Activated naive CD4-positive, alpha-beta T cell (primary cell): ENCODE measurements around the gene ARHGEF16.

Experiments used
- DNase-seq, 4 experiments: peaks; one replicate each; lab custom pipeline; 2025; lab: John Stamatoyannopoulos, UW

The ARHGEF16 gene

GRCh38 chr1:3518256-3518655 lies 63.8 kb downstream of the ARHGEF16 start:
- DNase-seq: no peak

GRCh38 chr1:3518756-3519155 lies 64.3 kb downstream of the ARHGEF16 start:
- DNase-seq: no peak

GRCh38 chr1:3519301-3519885 lies 64.9 kb downstream of the ARHGEF16 start:
- DNase-seq: no peak

DNA sequence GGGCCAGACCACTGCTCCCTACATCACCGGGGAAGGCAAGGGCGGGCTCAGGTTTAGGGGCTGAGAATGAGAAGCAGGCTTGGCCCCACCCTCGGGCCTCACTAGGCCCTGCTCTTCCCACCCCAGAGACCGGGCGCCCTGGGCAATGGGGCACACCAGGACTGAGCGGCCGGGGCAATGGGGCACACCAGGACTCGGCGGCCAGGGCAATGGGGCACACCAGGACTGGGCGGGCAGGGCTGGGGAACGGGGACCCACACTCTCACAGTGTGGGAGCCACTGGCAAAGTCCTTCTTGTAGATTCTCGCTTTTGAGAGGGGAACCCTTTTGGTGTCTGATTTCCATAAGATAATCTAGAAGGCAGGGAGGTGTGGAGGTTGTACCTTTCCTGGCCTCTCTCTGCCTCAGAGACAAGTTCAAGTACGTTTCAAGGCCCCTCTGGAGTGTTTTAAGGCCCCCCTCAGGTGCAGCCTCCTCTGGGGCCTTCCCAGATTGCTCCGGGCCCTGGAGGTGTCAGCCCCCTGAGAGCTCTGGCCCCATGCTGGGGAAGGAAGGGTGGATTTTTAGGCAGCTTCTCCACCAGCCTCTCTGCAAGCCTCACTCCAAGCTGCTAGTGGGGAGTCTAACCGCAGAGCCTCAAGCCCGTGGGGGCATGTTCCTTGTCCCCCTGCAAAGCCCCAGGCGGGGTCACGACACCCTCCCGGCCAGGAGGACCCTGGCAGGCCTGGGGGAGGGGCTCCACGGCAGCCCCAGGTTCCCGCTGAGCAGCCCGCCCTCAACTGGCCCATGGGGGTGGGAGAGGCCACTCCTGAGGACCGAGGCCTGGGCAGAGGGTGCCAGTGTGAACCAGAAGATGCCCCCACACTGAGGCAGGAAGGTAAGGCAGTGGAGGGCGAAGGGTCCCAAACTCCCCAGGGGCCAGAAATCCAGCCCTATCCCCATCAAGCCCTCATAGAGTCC lies 66.2 kb downstream of the ARHGEF16 start:
- DNase-seq: no peak

GRCh38 chr1:3521426-3521825 lies 67.0 kb downstream of the ARHGEF16 start:
- DNase-seq: no peak

GRCh38 chr1:3522112-3522511 lies 67.6 kb downstream of the ARHGEF16 start:
- DNase-seq: no peak

DNA sequence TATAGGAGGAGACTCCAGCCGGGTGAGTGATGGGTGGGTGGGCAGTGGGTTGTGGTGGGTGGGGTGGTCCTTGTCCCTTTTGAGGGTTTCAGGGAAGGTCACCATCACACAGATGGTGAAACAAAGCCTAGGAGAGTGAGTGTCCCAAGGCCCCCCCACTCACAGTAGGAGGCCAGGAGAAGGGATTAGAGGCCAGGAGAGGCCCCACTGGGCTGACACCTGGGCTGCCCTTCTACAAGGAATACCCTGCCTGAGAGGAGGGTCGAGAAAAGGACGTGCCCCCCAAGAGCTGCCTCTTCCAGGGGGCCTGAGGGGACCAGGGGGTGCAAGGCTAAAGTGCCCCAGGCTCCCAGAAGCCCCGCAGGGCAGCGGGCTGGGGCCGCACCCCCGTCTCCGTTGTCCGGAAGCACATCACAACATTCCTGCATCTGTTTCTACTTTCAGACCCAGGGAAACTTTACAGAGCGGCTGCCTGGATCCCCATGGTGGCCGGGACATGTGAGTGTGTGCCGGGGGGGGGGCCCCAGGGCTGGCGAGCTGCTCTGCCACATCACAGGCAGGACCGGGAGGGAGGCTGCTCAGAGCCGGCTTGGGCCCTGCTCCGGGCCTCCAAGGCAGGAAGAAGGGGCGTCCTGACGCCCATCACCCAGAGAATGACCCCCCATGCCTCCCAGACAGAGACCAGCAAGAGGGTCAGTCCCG lies 68.2 kb downstream of the ARHGEF16 start:
- DNase-seq: no peak

DNA sequence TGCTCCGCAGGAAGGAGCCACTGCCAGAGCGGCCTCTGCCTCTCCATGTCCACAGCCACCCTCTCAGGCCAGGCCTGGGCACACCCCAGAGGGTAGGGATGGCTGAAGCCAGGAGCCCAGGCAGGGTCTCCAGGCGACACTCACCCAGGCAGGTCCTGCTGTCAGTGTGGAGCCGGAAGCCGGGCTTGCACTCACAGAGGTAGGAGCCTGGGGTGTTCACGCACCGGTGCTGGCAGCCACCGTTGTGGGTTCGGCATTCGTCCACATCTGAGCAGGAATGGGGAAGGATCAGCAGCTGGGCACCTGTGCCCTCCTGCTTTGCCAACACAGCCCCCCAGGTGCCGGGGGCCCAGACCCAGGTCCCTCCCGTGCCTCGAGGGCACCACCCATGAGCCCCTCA lies 69.5 kb downstream of the ARHGEF16 start:
- DNase-seq: no peak

DNA sequence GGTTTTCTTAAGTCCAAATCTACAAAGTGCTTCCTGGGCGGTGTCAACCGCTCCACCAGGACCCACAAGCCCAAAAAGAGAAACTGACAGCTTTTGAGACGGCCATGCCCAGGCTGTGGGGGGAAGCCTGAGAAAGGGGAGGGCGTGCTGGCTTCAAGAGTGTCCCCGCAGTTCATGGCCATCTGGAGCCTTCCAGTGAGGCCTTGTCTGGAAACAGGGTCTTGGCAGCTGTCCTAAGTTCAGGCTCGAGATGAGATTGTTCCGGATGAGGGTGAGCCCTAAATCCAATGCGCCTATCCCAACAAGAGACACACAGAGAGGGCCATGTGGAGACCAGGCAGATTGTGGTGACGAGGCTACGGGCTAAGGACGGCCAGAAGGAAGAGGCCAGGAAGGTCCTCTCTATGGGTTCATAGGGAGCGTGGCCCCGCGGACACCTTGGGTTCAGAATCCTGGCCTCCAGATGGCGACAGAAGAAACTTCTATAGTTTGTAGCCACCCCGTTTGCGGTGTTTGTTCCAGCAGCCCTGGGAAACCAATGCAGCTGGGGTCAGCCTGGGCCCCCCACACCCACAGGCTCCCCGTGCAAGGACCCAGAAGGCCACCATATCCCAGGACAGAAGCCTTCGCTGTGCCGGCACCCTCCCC lies 70.2 kb downstream of the ARHGEF16 start:
- no peak for DNase-seq

DNA sequence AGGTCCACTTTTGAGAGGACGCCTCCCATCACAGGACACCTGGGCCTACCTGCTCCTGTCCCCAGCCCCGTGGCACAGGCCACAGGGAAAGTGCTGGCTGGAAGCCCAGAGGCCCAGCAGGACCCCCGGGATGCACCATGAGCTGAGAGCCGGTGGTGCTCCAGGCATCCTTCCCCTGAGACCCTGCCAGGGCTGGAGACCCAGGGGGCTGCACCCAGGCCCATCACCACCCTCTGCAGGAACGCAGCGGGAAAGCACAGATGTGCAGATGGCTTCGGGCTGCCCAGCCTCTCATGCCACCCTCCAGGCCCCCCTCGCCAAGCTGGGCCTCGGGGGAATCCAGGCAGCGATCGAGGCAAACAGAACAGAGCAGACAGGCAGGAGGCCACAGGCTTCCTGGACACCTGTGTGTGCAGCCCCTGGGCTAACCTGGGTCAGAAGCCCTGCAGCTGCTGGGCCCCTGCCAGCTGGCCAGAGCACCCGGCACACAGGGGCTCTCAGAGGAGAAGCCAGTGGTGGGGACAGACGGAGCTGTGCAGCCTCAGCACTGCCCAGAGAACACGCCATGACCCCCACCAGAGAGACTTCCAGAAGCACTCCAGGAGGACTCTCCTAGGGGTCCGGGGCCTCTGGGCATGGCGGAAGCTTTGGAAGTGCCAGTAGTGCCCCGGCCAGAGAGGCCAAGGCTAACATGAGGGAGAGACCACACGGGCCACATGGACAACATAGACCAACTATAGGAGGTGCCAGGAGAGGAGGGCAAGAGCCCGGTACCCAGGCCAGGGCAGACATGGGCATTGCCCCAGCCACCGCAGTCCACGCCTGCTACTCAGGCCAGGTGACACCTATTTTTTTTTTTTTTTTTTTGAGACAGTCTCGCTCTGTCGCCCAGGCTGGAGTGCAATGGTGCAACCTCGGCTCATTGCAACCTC lies 71.4 kb downstream of the ARHGEF16 start:
- DNase-seq: no peak

GRCh38 chr1:3527774-3528173 lies 73.3 kb downstream of the ARHGEF16 start:
- DNase-seq: no peak

GRCh38 chr1:3529099-3529729 lies 74.7 kb downstream of the ARHGEF16 start:
- no peak for DNase-seq

DNA sequence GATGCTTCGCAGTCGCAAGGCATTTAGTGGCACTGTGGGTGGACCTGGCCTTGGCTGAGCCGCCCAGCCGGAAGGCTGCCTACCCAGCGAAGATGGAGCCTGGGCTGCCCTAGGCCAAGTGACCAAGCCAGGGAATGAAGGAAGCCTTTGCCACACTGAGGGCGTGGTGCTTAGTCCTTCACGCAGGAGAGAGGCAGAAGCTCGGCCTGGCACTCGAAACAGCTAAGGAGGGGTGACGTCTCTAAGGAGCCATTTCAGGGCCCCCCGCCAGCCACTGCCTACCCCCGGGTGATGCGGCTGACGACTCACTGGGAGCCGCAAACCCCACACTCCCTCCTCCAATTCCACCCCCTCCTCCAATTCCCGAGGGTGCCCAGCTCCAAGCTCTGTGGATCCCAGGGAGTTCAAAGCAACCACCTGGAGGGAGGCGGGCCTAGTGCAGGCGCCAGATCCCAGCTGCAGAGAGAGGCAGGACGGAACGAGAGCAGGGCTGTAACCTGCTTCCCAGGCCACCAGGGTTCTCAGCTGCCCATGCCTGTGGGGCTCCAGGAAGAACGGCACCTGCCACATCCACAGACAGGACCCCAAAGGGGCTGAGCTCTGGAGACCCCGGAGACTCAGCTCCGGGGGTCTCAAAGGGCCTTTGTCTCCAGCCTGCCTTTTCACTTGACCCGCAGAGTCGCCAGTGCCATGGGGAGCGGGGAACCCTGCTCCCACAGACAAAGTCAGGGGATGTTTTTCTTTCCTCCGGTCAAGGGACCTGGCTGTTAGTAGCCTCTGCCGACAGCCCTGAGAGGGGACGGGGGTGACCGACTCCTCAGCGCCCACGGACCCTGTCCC lies 75.8 kb downstream of the ARHGEF16 start:
- DNase-seq: no peak
